ENCODE measurements around the gene ZDHHC20. TPM values are rescaled to one million over a fixed set of nuclear protein-coding genes. Genes with fewer than 3 reads are reported as not detected.

ZDHHC20 gene
- total and polyA plus RNA-seq, 2 of the 13 experiments (the other 11 are each of a cell fraction or from before 2014, with no cell fraction given), result 19.9 to 59.9 TPM

DNA sequence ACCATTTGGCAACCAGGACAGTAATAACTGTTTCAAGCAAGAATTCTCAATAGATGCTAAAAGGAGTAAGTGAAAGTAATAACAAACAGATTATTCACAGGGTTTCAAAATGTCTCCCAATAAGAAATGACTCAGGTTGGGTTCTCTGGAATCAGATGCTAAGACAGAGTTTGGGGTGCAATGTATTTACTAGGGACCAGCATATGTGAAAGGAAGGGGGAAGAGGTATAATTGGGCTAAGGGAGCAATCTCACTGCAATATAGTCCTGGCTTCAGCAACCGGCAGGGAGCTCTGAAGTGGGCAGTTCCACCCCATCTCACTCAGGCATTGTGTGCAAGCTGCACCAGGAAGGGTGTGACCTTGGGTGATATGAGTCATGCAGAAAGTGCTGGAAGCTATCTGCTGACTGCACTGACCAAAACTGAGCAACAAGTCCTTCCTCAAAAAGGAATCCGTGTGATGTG is 23.4 kb downstream of the ZDHHC20 start:
- Histone ChIP-seq H3K36me3 (replicated peaks in 1 of 2; ENCODE audit: control insufficient read depth in 1 of 2, insufficient read depth in 2 of 2, low read length in 2 of 2) (no peaks in the 10 kb centered on the region), H3K9ac (ENCODE audit: insufficient read depth, low read depth, low read length) (no peak overlapping the region), H3K27me3 (ENCODE audit: control insufficient read depth in 1 of 2, insufficient read depth in 2 of 2, low read length in 2 of 2) (no peaks in the 10 kb centered on the region), H3K79me2 (ENCODE audit: insufficient read depth, low read length) (peaks cover 60% of the 10 kb centered on the region), H2AFZ (ENCODE audit: low read length) (no peak overlapping the region), H3K4me2 (ENCODE audit: low read depth, low read length) (no peak overlapping the region), H3K27ac (ENCODE audit: extremely low read length, insufficient read depth, low read length) (no peak overlapping the region), H3K9me3 (ENCODE audit: low read length) (no peaks in the 10 kb centered on the region; the same call in 1 of the 2 replicates), H3K4me3 (replicated peaks in 1 of 3; ENCODE audit: insufficient read depth in 1 of 3, low read depth in 2 of 3, low read length in 3 of 3) (no peak overlapping the region), H4K20me1 (ENCODE audit: insufficient read depth, low read length) (no peaks in the 10 kb centered on the region), H3K4me1 (ENCODE audit: insufficient read depth, low read length) (peaks cover 15% of the 10 kb centered on the region)
- peak; percentile 90 for ATAC-seq
- ChIA-PET CTCF (ENCODE audit: low intra/inter-chr PET ratio, low total read pairs) (no interaction called here), POLR2A (interaction anchor here (0.7 to 0.9 kb wide), 2 partner anchors 23 to 168 kb away, joined by 3 read pairs; partner anchors contain the start of genes MICU2 and ZDHHC20)
- FAIRE-seq, result no peak
- WGBS (ENCODE audit: low lambda C conversion rate), result 71% methylated on average over 2 of the region's 2 CpGs
- DNase-seq (ENCODE audit: low spot score), result peak; percentile 71
- no TSS peak for BruUV-seq (replicated peaks)
- in situ Hi-C loops (cut with HindIII; ENCODE audit: extremely low pct_ligation_motif_present, low pct_unique_long_range_greater_than_20kb), result no loop called here
- intact Hi-C loops (cut with micrococcal nuclease; ENCODE audit: unreplicated experiment), result no loop called here
- TF ChIP-seq SALL1 (CRISPR knock-in tag; IDR thresholded peaks at IDR 0.05) (peak; percentile 30; the same call in 1 of the 2 replicates), ELF3 (CRISPR knock-in tag; IDR thresholded peaks at IDR 0.05) (peak; percentile 64), ZNF296 (CRISPR knock-in tag; conservative IDR thresholded peaks at IDR 0.05) (no peak), FOXJ3 (CRISPR knock-in tag; IDR thresholded peaks at IDR 0.05; ENCODE audit: borderline replicate concordance) (no peak), ZFP36L1 (CRISPR knock-in tag; IDR thresholded peaks at IDR 0.05) (no peak), ZNF451 (CRISPR knock-in tag; IDR thresholded peaks at IDR 0.05) (no peak), FOSL1 (CRISPR knock-in tag; IDR thresholded peaks at IDR 0.05; ENCODE audit: borderline replicate concordance) (peak; percentile 79; the same call in 1 of the 2 replicates), FOXM1 (CRISPR knock-in tag; IDR thresholded peaks at IDR 0.05) (no peak), KLF12 (CRISPR knock-in tag; IDR thresholded peaks at IDR 0.05; ENCODE audit: borderline replicate concordance) (no peak), EP300 (IDR thresholded peaks at IDR 0.05; ENCODE audit: low read depth in 2 of 2, low read length in 2 of 2) (peak in 1 of 2 experiments; percentile 17; a peak in 1 of 4 replicates), EP300 (CRISPR knock-in tag; IDR thresholded peaks at IDR 0.05; ENCODE audit: borderline replicate concordance) (no peak)
- TF ChIP-seq, protein P1, sequence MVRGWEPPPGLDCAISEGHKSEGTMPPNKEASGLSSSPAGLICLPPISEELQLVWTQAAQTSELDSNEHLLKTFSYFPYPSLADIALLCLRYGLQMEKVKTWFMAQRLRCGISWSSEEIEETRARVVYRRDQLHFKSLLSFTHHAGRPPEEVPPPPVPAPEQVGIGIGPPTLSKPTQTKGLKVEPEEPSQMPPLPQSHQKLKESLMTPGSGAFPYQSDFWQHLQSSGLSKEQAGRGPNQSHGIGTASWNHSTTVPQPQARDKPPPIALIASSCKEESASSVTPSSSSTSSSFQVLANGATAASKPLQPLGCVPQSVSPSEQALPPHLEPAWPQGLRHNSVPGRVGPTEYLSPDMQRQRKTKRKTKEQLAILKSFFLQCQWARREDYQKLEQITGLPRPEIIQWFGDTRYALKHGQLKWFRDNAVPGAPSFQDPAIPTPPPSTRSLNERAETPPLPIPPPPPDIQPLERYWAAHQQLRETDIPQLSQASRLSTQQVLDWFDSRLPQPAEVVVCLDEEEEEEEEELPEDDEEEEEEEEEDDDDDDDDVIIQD (CRISPR knock-in tag; IDR thresholded peaks at IDR 0.05; ENCODE audit: low read depth), result peak; percentile 24; the same call in 1 of the 2 replicates
- TF ChIP-seq, protein P2, sequence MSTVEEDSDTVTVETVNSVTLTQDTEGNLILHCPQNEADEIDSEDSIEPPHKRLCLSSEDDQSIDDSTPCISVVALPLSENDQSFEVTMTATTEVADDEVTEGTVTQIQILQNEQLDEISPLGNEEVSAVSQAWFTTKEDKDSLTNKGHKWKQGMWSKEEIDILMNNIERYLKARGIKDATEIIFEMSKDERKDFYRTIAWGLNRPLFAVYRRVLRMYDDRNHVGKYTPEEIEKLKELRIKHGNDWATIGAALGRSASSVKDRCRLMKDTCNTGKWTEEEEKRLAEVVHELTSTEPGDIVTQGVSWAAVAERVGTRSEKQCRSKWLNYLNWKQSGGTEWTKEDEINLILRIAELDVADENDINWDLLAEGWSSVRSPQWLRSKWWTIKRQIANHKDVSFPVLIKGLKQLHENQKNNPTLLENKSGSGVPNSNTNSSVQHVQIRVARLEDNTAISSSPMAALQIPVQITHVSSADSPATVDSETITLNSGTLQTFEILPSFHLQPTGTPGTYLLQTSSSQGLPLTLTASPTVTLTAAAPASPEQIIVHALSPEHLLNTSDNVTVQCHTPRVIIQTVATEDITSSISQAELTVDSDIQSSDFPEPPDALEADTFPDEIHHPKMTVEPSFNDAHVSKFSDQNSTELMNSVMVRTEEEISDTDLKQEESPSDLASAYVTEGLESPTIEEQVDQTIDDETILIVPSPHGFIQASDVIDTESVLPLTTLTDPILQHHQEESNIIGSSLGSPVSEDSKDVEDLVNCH (CRISPR knock-in tag; IDR thresholded peaks at IDR 0.05), result no peak
- TF ChIP-seq, protein P3, sequence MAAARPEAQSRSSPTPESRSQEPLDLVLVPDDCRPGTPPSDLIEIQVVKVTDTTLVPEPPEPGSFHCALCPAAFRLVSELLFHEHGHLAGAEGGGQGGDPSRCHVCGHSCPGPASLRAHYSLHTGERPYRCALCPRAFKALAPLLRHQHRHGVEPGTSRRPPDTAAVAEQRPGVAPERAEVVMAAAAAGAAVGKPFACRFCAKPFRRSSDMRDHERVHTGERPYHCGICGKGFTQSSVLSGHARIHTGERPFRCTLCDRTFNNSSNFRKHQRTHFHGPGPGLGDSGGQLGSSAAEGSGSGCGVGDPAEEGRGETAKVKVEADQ (CRISPR knock-in tag; IDR thresholded peaks at IDR 0.05; ENCODE audit: borderline replicate concordance), result no peak
- TF ChIP-seq, protein P4, sequence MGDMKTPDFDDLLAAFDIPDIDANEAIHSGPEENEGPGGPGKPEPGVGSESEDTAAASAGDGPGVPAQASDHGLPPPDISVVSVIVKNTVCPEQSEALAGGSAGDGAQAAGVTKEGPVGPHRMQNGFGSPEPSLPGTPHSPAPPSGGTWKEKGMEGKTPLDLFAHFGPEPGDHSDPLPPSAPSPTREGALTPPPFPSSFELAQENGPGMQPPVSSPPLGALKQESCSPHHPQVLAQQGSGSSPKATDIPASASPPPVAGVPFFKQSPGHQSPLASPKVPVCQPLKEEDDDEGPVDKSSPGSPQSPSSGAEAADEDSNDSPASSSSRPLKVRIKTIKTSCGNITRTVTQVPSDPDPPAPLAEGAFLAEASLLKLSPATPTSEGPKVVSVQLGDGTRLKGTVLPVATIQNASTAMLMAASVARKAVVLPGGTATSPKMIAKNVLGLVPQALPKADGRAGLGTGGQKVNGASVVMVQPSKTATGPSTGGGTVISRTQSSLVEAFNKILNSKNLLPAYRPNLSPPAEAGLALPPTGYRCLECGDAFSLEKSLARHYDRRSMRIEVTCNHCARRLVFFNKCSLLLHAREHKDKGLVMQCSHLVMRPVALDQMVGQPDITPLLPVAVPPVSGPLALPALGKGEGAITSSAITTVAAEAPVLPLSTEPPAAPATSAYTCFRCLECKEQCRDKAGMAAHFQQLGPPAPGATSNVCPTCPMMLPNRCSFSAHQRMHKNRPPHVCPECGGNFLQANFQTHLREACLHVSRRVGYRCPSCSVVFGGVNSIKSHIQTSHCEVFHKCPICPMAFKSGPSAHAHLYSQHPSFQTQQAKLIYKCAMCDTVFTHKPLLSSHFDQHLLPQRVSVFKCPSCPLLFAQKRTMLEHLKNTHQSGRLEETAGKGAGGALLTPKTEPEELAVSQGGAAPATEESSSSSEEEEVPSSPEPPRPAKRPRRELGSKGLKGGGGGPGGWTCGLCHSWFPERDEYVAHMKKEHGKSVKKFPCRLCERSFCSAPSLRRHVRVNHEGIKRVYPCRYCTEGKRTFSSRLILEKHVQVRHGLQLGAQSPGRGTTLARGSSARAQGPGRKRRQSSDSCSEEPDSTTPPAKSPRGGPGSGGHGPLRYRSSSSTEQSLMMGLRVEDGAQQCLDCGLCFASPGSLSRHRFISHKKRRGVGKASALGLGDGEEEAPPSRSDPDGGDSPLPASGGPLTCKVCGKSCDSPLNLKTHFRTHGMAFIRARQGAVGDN (CRISPR knock-in tag; IDR thresholded peaks at IDR 0.05), result peak; percentile 18; the same call in 1 of the 2 replicates
- TF ChIP-seq, protein P5, sequence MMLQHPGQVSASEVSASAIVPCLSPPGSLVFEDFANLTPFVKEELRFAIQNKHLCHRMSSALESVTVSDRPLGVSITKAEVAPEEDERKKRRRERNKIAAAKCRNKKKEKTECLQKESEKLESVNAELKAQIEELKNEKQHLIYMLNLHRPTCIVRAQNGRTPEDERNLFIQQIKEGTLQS (CRISPR knock-in tag; IDR thresholded peaks at IDR 0.05), result peak; percentile 85
